ENCODE results near the gene RUFY4. TPM values are rescaled to one million over a fixed set of nuclear protein-coding genes. Genes with fewer than 3 reads are reported as not detected.
"Not testable (repeated sequence)": the region's sequence is repeated elsewhere in the genome, so short reads cannot be mapped to it uniquely, and the experiment has no call there.

RUFY4 gene
- polyA plus RNA-seq, 1 experiment: not detected

- Histone ChIP-seq H3K4me3 (ENCODE audit: low read depth, low read length) (peak overlapping the region; percentile 14; the same call in 1 of the 2 replicates), H3K27me3 (ENCODE audit: control insufficient read depth, insufficient read depth, low read length) (peaks cover 20% of the 10 kb centered on the region)
- DNase-seq (ENCODE audit: low read depth); POLR2A ChIA-PET; H3K36me3 ChIP-seq (ENCODE audit: control insufficient read depth, insufficient read depth, low read length): not testable (repeated sequence)
- peak; percentile 73 for TF ChIP-seq CTCF (IDR thresholded peaks at IDR 0.05; ENCODE audit: insufficient read depth, low read depth, low read length)
- CTCF ChIA-PET: interaction anchor here (0.8 to 9.1 kb wide), 17 partner anchors 9 to 256 kb away, joined by 3 to 176 read pairs (median 4); partner anchors contain the start of genes RUFY4 and TNS1
Measured at GRCh38 chr2:218034497-218035213, 34.4 kb upstream of the RUFY4 start.

DNA sequence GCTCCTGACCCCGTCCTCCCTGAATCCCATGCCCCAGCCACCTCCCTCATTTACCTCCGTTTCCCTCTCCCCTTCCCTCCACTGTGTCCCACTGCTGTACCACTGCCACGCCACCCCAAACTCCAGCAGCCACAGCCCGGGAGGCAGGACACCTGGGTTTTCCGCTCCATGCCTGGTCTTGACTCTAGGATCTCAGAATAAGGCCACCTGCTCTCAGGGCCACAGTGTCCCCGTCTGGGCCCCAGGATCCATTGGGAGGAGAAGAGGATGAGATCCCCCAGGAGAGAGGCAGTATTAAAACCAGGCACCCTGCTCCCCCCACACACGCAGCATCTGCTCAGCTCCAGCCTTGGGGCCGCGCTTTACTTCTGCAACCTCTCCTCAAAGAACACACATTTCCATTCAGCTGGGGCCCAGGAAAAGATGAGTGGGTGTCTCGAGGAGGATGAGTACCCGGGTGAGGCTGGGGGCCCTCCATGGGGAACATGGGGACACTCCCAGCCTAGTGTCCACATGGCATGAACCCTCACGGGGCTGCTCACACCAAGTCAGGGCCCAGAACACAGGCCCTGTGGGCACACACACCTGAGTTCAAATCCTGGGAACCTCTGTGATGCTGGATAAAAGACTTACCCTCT, 33.5 kb upstream of the RUFY4 start:
- Histone ChIP-seq H3K36me3 (ENCODE audit: control insufficient read depth, insufficient read depth, low read length) (no peaks in the 10 kb centered on the region), H3K27me3 (ENCODE audit: control insufficient read depth, insufficient read depth, low read length) (peaks cover 19% of the 10 kb centered on the region), H3K4me3 (ENCODE audit: low read depth, low read length) (no peak overlapping the region)
- no peak for TF ChIP-seq CTCF (IDR thresholded peaks at IDR 0.05; ENCODE audit: insufficient read depth, low read depth, low read length)
- CTCF ChIA-PET: interaction anchor here (0.8 to 9.1 kb wide), 15 partner anchors 8 to 257 kb away, joined by 3 to 176 read pairs (median 4); no protein-coding TSS in a partner anchor
- no peak for DNase-seq (ENCODE audit: low read depth)
- POLR2A ChIA-PET: no interaction called here

DNA sequence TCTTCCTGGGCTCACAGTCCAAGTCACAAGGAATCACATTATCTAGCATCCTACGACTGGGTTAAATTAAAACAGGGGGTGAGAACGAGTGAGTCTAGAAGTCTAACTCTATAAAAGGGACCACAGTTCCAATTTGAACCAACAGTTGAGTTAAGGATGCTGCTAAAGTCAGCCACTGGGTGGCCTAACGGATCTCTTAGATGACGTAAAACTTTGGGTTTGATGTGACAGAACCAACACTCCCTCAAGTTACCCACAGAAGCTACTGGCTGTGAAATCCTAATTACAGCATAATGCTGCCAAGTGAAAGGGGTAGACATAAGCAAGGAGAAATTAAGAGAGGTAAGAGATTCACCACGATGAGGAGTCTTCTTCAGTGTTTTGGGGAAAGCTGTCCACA, 32.7 kb upstream of the RUFY4 start:
- 0 out of 2 replicates have a peak, but pooled peaks have one; percentile 12 for TF ChIP-seq CTCF (IDR thresholded peaks at IDR 0.05; ENCODE audit: insufficient read depth, low read depth, low read length)
- ChIA-PET CTCF (interaction anchor here (1.0 to 9.1 kb wide), 11 partner anchors 9 to 248 kb away, joined by 3 to 176 read pairs (median 3); partner anchors contain the start of gene RUFY4), POLR2A (no interaction called here)
- H3K27me3 ChIP-seq (ENCODE audit: control insufficient read depth, insufficient read depth, low read length): peaks cover 23% of the 10 kb centered on the region
- DNase-seq (ENCODE audit: low read depth): no peak
- H3K4me3 ChIP-seq (ENCODE audit: low read depth, low read length): no peak overlapping the region
- H3K36me3 ChIP-seq (ENCODE audit: control insufficient read depth, insufficient read depth, low read length): no peaks in the 10 kb centered on the region

DNA sequence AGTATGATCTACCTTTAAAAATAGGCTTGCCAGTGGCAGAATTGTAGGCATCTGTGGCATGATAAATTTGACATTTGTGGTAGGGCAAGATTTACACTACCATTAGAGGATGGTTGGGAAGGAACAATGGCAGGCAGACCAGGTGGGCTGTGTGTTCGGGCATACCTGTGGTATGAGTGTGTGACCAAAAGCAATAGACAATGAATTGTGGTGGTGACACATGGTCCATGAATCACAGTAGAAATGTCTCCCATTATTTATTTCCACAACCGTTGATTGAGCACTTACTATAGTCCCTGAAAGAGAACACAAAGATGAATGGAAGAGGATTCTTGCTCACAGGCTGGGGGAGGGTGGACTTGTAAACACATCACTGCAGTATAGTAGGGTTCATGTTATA, 29.9 kb upstream of the RUFY4 start:
- peaks cover 29% of the 10 kb centered on the region for H3K27me3 ChIP-seq (ENCODE audit: control insufficient read depth, insufficient read depth, low read length)
- ChIA-PET POLR2A (no interaction called here), CTCF (interaction anchor here (0.6 to 9.1 kb wide), 4 partner anchors 14 to 250 kb away, joined by 3 to 176 read pairs (median 4); partner anchors contain the start of gene RUFY4)
- DNase-seq (ENCODE audit: low read depth): no peak
- no peak for TF ChIP-seq CTCF (IDR thresholded peaks at IDR 0.05; ENCODE audit: insufficient read depth, low read depth, low read length)
- H3K4me3 ChIP-seq (ENCODE audit: low read depth, low read length): no peak overlapping the region
- no peaks in the 10 kb centered on the region for H3K36me3 ChIP-seq (ENCODE audit: control insufficient read depth, insufficient read depth, low read length)

GRCh38 chr2:218040883-218041282, 28.2 kb upstream of the RUFY4 start:
- ChIA-PET POLR2A (no interaction called here), CTCF (interaction anchor here (0.7 to 6.6 kb wide), 7 partner anchors 17 to 255 kb away, joined by 3 to 38 read pairs (median 6); partner anchors contain the start of gene RUFY4)
- no peak for DNase-seq (ENCODE audit: low read depth)
- H3K27me3 ChIP-seq (ENCODE audit: control insufficient read depth, insufficient read depth, low read length): peaks cover 27% of the 10 kb centered on the region
- H3K4me3 ChIP-seq (ENCODE audit: low read depth, low read length): no peak overlapping the region
- no peaks in the 10 kb centered on the region for H3K36me3 ChIP-seq (ENCODE audit: control insufficient read depth, insufficient read depth, low read length)
- TF ChIP-seq CTCF (IDR thresholded peaks at IDR 0.05; ENCODE audit: insufficient read depth, low read depth, low read length): no peak

Data from BJ (cell line).